Neural cell (in vitro differentiated cells): ENCODE measurements around the gene SMO. TPM values are rescaled to one million over a fixed set of nuclear protein-coding genes. Genes with fewer than 3 reads are reported as not detected.

Source experiments
- H2AFZ ChIP-seq: fragments of 200-600, 300-800 bp; sonication (generic), shearing (Covaris generic); 2 replicates; pipeline ENCODE4 v1.6.0; 2014; ENCODE audit warnings: low read depth, mild to moderate bottlenecking, antibody characterized with exemption, low read length, moderate library complexity
- H3F3A ChIP-seq: fragments of 200-600 bp; shearing (Covaris generic); 2 replicates; pipeline ENCODE4 v1.6.1; 2016; ENCODE audit warnings: mild to moderate bottlenecking, moderate library complexity, mixed read lengths, antibody characterized with exemption, low read length; ENCODE audit not compliant: insufficient read depth, poor library complexity, severe bottlenecking
- H3K27ac ChIP-seq: fragments of 200-600, 300-800 bp; sonication (generic), shearing (Covaris generic); 2 replicates; pipeline ENCODE4 v1.5.1; 2014; ENCODE audit warnings: mild to moderate bottlenecking, low read length, moderate library complexity
- H3K27me3 ChIP-seq: fragments of 300-800, 200-600 bp; sonication (generic), shearing (Covaris generic); 2 replicates; pipeline ENCODE4 v1.6.0; 2014; ENCODE audit warnings: mild to moderate bottlenecking, low read depth, low read length, moderate library complexity; ENCODE audit not compliant: insufficient read depth
- H3K36me3 ChIP-seq: fragments of 300-800, 200-600 bp; sonication (generic), shearing (Covaris generic); 2 replicates; pipeline ENCODE4 v1.5.1; 2014; ENCODE audit warnings: mild to moderate bottlenecking, antibody characterized with exemption, low read length, moderate library complexity; ENCODE audit not compliant: insufficient read depth
- H3K4me2 ChIP-seq: fragments of 300-800, 200-600 bp; sonication (generic), shearing (Covaris generic); 2 replicates; pipeline ENCODE4 v1.6.0; 2014; ENCODE audit warnings: mild to moderate bottlenecking, low read length
- H3K4me3 ChIP-seq: fragments of 300-800, 200-600 bp; sonication (generic), shearing (Covaris generic); 2 replicates; pipeline ENCODE4 v1.5.1; 2014; ENCODE audit warnings: mild to moderate bottlenecking, low read length, moderate library complexity
- H3K79me2 ChIP-seq: fragments of 200-600 bp; shearing (Covaris generic); replicated peaks from 2 replicates; pipeline ENCODE4 v1.6.0; 2014; ENCODE audit warnings: mild to moderate bottlenecking, low read length, moderate library complexity; ENCODE audit not compliant: insufficient read depth
- H3K9ac ChIP-seq: fragments of 300-800, 200-600 bp; sonication (generic), shearing (Covaris generic); 2 replicates; pipeline ENCODE4 v1.6.1; 2016; ENCODE audit warnings: mild to moderate bottlenecking, low read length, mixed read lengths
- H3K9me2 ChIP-seq: fragments of 200-600 bp; shearing (Covaris generic); 2 replicates; pipeline ENCODE4 v1.6.1; 2016; ENCODE audit warnings: mild to moderate bottlenecking, low read length, mixed read lengths; ENCODE audit not compliant: insufficient read depth
- H3K9me3 ChIP-seq: fragments of 200-600, 300-800 bp; sonication (generic), shearing (Covaris generic); 2 replicates; pipeline ENCODE4 v1.6.1; 2016; ENCODE audit warnings: mild to moderate bottlenecking, mixed run types, low read length, moderate library complexity, mixed read lengths
- H4K20me1 ChIP-seq: fragments of 200-600 bp; shearing (Covaris generic); 2 replicates; pipeline ENCODE4 v1.6.1; 2016; ENCODE audit warnings: mild to moderate bottlenecking, mixed run types; ENCODE audit not compliant: insufficient read depth
- CTCF ChIP-seq: fragments of 450-650 bp; IDR thresholded peaks from 2 replicates; pipeline ENCODE4 v1.5.1; 2014; ENCODE audit warnings: antibody characterized with exemption, mild to moderate bottlenecking, moderate library complexity; ENCODE audit not compliant: poor library complexity, severe bottlenecking
- EP300 ChIP-seq: fragments of 450-650 bp; conservative IDR thresholded peaks from 2 replicates; pipeline ENCODE4 v1.6.1; 2014; ENCODE audit warnings: antibody characterized with exemption, mild to moderate bottlenecking, moderate library complexity; ENCODE audit not compliant: poor library complexity, severe bottlenecking
- EZH2 ChIP-seq: fragments of 200-600, 300-800 bp; shearing (Covaris generic), sonication (generic); IDR thresholded peaks from 2 replicates; pipeline ENCODE4 v1.6.1; 2014; ENCODE audit warnings: antibody characterized with exemption, low read length, borderline replicate concordance, mild to moderate bottlenecking; ENCODE audit not compliant: insufficient read depth, poor library complexity, severe bottlenecking
- POLR2AphosphoS5 ChIP-seq: IDR thresholded peaks from 2 replicates; pipeline ENCODE4 v1.6.1; 2012
- RAD21 ChIP-seq: fragments of 450-650 bp; conservative IDR thresholded peaks from 2 replicates; pipeline ENCODE4 v1.6.1; 2014; ENCODE audit warnings: antibody characterized with exemption, mild to moderate bottlenecking, moderate library complexity
- REST ChIP-seq: IDR thresholded peaks from 2 replicates; pipeline ENCODE4 v1.6.1; 2012; ENCODE audit warnings: borderline replicate concordance
- SMC3 ChIP-seq: fragments of 450-650 bp; conservative IDR thresholded peaks from 2 replicates; pipeline ENCODE4 v1.6.1; 2014; ENCODE audit warnings: antibody characterized with exemption, mild to moderate bottlenecking, moderate library complexity; ENCODE audit not compliant: poor library complexity
- TAF1 ChIP-seq: IDR thresholded peaks from 2 replicates; pipeline ENCODE4 v1.6.1; 2012; ENCODE audit warnings: low read depth
- polyA plus RNA-seq: library from polyadenylated mRNA; depleted of rRNA; stranded (reverse); fragments of >200 nt; gene quantifications from 2 replicates; pipeline ENCODE4 v1.2.3, GENCODE V29; 2014

Gene SMO
- polyA plus RNA-seq, 1 donor from 2014 or later = 8.8 TPM

DNA sequence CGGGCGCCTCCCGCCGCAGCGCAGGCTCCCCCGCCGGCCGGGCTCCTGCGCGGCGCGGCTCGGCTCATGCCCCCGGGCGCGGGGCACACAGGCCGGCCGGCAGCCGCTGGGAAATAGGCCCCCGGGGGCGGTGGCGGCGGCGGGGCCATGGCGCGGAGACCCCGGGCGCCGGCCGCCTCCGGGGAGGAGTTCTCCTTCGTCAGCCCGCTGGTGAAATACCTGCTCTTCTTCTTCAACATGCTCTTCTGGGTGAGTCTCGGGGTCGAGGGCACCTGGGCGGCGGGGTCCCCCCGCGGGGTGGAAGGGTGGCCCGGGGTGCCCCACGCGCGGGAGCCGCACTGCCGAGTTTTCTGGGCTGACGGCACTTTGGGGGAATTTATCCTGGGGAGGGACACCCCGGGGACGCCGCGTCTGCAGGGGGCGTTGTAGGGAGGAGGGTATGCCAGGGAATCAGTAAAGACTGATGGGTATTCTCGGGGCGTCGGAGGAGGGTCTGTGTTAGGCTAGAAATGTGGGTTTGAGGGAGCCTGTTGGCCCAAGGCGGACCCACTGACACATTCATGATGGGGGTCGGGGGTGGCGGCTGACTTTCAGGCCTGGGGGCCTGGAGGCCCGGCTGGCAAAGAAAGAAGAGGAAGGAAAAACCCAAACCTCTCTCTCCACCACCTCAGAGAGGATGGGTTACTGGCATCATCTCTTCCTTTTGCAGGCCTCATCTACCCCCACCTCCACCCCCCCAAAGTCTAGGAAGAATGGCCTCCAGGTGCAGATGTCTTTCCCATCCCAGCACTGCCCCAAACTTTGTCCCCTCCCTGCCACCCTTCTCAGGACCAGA lies 43.4 kb upstream of the SMO start:
- no peak overlapping the region for H3K27ac ChIP-seq
- peak overlapping the region; percentile 69 for H3K4me3 ChIP-seq
- peak overlapping the region; percentile 39 for H3K9ac ChIP-seq
- no peak overlapping the region for H2AFZ ChIP-seq
- H3K4me2 ChIP-seq = peak overlapping the region; percentile 62
- no peaks in the 10 kb centered on the region for H3K9me2 ChIP-seq
- no peaks in the 10 kb centered on the region for H3K9me3 ChIP-seq
- H3K79me2 ChIP-seq = no peaks in the 10 kb centered on the region
- H4K20me1 ChIP-seq = no peaks in the 10 kb centered on the region
- peaks cover 5% of the 10 kb centered on the region for H3K27me3 ChIP-seq
- TF ChIP-seq POLR2AphosphoS5 = no peak
- TF ChIP-seq CTCF = peak; percentile 52
- no peaks in the 10 kb centered on the region for H3F3A ChIP-seq
- no peaks in the 10 kb centered on the region for H3K36me3 ChIP-seq

GRCh38 chr7:129146237-129146979 lies 42.0 kb upstream of the SMO start:
- Histone ChIP-seq H3F3A (no peaks in the 10 kb centered on the region), H3K9me3 (no peaks in the 10 kb centered on the region), H4K20me1 (no peaks in the 10 kb centered on the region), H3K79me2 (no peaks in the 10 kb centered on the region), H3K36me3 (no peaks in the 10 kb centered on the region), H3K27me3 (peaks cover 5% of the 10 kb centered on the region), H3K4me2 (no peak overlapping the region), H3K4me3 (no peak overlapping the region), H3K27ac (no peak overlapping the region), H3K9ac (no peak overlapping the region), H3K9me2 (no peaks in the 10 kb centered on the region), H2AFZ (no peak overlapping the region)
- TF ChIP-seq TAF1 = no peak
- no peak for TF ChIP-seq RAD21
- TF ChIP-seq SMC3 = no peak
- no peak for TF ChIP-seq POLR2AphosphoS5
- TF ChIP-seq EP300 = no peak
- TF ChIP-seq CTCF = no peak
- TF ChIP-seq EZH2 = no peak
- no peak for TF ChIP-seq REST
